WTC11 (cell line): ENCODE data around the gene ARHGEF18.

Experiments
- ELF4 ChIP-seq: sonication (generic); formaldehyde crosslinking; IDR thresholded peaks from 2 replicates; pipeline ENCODE4 v1.8.1; 2022; ENCODE audit warnings: low read depth, mild to moderate bottlenecking, moderate library complexity, missing genetic modification reagents
- JUN ChIP-seq: sonication (generic); formaldehyde crosslinking; IDR thresholded peaks from 2 replicates; pipeline ENCODE4 v1.8.0; 2023; ENCODE audit warnings: mild to moderate bottlenecking, missing genetic modification reagents
- MXD4 ChIP-seq: fragments of 250-450 bp; sonication (Bioruptor Pico); IDR thresholded peaks from 2 replicates; pipeline ENCODE4 v1.8.0; 2021; ENCODE audit warnings: mild to moderate bottlenecking, moderate library complexity, borderline replicate concordance
- TP53 ChIP-seq: sonication (generic); formaldehyde crosslinking; IDR thresholded peaks from 2 replicates; pipeline ENCODE4 v1.8.1; 2023; ENCODE audit warnings: mild to moderate bottlenecking, missing genetic modification reagents
- ZNF121 ChIP-seq: sonication (generic); formaldehyde crosslinking; IDR thresholded peaks from 2 replicates; pipeline ENCODE4 v1.8.0; 2023; ENCODE audit warnings: missing genetic modification reagents
- TF ChIP-seq, protein P1 (sequence below): fragments of 200-600 bp; IDR thresholded peaks from 2 replicates; pipeline ENCODE4 v1.8.0; 2022; ENCODE audit warnings: antibody characterized with exemption
- TF ChIP-seq, protein P2 (sequence below): sonication (generic); formaldehyde crosslinking; IDR thresholded peaks from 2 replicates; pipeline ENCODE4 v1.8.1; 2023; ENCODE audit warnings: mild to moderate bottlenecking, missing genetic modification reagents, moderate library complexity
- TF ChIP-seq, protein P3 (sequence below): sonication (generic); formaldehyde crosslinking; IDR thresholded peaks from 2 replicates; pipeline ENCODE4 v1.8.0; 2022; ENCODE audit warnings: mild to moderate bottlenecking, missing genetic modification reagents

DNA sequence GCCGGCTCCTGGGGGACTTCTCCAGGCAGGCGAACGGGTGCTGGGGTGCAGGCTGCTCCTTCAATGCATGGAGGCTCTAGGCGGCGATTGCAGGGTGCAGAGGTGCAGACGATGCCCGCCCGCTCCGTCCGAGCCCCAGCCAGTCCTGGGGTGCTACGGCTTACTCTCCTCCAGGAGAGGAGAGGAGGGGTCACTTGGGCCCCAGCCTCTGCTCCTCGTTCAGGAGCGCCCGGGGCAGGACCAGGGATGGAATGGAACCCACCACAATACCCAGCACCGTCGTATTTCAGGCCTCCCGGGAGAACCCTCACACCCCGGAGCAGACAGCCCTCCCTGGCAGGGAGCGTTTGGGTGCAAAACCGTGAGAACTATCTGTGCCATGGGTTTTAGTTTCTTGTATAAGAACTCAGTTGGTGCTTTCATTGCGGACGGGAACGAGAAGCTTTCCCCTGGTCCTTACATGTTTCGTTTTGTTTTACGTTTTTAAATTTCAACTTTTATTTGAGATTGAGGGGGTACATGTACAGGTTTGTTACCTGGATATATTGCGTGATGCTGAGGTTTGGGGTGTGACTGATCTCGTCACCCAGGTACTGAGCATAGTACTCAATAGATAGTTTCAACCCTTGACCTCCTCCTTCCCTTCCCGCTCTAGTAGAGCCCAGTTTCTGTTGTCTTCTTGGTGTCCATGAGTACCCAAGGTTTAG lies 46.8 kb downstream of the ARHGEF18 start:
- TF ChIP-seq, protein P1, sequence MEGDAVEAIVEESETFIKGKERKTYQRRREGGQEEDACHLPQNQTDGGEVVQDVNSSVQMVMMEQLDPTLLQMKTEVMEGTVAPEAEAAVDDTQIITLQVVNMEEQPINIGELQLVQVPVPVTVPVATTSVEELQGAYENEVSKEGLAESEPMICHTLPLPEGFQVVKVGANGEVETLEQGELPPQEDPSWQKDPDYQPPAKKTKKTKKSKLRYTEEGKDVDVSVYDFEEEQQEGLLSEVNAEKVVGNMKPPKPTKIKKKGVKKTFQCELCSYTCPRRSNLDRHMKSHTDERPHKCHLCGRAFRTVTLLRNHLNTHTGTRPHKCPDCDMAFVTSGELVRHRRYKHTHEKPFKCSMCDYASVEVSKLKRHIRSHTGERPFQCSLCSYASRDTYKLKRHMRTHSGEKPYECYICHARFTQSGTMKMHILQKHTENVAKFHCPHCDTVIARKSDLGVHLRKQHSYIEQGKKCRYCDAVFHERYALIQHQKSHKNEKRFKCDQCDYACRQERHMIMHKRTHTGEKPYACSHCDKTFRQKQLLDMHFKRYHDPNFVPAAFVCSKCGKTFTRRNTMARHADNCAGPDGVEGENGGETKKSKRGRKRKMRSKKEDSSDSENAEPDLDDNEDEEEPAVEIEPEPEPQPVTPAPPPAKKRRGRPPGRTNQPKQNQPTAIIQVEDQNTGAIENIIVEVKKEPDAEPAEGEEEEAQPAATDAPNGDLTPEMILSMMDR = no peak
- no peak for TF ChIP-seq ZNF121 (CRISPR knock-in tag)
- no peak for TF ChIP-seq MXD4 (CRISPR knock-in tag)
- TF ChIP-seq, protein P2, sequence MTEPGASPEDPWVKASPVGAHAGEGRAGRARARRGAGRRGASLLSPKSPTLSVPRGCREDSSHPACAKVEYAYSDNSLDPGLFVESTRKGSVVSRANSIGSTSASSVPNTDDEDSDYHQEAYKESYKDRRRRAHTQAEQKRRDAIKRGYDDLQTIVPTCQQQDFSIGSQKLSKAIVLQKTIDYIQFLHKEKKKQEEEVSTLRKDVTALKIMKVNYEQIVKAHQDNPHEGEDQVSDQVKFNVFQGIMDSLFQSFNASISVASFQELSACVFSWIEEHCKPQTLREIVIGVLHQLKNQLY (CRISPR knock-in tag) = no peak
- TF ChIP-seq, protein P3, sequence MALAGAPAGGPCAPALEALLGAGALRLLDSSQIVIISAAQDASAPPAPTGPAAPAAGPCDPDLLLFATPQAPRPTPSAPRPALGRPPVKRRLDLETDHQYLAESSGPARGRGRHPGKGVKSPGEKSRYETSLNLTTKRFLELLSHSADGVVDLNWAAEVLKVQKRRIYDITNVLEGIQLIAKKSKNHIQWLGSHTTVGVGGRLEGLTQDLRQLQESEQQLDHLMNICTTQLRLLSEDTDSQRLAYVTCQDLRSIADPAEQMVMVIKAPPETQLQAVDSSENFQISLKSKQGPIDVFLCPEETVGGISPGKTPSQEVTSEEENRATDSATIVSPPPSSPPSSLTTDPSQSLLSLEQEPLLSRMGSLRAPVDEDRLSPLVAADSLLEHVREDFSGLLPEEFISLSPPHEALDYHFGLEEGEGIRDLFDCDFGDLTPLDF (CRISPR knock-in tag) = no peak
- no peak for TF ChIP-seq JUN (CRISPR knock-in tag)
- no peak for TF ChIP-seq ELF4 (CRISPR knock-in tag)
- TF ChIP-seq TP53 (CRISPR knock-in tag) = no peak
